Measurements from ENCODE around the gene PRDX2.
"Not testable (repeated sequence)": the region's sequence is repeated elsewhere in the genome, so short reads cannot be mapped to it uniquely, and the experiment has no call there.

Gene PRDX2

DNA sequence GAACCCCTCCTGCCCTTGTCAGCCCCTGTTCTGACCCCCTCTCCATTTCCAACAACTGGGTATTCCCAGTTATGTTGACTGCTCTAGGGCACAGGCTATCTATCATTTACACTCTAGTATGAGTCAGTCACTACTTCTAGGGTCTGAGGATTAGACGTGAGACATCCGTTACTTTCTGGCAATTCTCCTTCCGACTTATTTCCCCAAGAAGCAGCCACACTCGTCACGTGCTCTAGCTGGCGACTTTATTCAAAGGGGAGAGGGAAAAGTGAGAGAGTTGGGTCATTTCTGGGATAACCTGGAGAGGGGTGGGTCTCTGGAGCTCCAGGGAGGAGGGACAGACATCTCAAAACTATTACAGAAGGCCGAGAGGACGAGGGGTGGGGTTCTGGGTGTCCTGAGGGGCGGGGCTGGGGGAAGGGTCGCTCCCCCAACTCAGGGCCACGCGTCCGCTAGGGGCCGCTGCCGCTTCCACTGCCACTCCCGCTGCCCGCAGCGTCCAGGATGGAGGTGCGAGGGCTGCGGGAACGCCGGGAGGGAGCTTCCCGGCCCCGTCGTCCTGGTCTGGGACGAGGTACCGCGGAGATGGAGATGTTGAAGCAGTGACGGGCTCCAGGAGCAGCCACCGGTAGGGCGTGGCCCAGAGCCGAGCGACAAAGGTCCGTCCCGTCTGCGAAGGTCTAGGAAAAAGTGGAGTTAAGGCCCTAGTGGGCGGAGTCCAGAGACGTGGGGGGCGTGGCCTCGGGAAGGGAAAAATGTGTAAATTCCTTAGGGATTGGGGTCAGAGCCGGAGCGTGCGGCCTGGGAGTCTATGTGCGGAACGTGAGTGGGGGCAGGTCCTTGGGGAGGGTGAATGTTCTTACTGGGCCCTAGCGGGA is 23.9 kb upstream of the PRDX2 start:
- DNase-seq, result no peak

GRCh38 chr19:12821761-12822160 is 20.2 kb upstream of the PRDX2 start:
- no peak for DNase-seq

DNA sequence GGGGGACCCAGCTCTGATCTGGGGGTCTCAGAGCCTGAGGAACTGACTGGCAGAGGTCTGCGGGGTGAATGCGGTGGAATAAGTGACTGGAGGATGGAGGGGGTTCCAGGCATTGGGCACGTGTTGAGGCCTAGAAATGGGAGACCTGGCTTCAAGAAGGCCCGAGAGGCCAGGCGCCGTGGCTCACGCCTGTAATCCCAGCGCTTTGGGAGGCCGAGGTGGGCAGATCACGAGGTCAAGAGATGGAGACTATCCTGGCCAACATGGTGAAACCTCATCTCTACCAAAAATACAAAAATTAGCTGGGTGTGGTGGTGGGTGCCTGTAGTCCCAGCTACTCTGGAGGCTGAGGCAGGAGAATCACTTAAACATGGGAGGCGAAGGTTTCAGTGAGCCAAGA is 16.2 kb upstream of the PRDX2 start:
- DNase-seq, result not testable (repeated sequence)

- DNase-seq, result not testable (repeated sequence)
These were observed 15.6 kb upstream of the PRDX2 start for GRCh38 chr19:12817188-12817587.

DNA sequence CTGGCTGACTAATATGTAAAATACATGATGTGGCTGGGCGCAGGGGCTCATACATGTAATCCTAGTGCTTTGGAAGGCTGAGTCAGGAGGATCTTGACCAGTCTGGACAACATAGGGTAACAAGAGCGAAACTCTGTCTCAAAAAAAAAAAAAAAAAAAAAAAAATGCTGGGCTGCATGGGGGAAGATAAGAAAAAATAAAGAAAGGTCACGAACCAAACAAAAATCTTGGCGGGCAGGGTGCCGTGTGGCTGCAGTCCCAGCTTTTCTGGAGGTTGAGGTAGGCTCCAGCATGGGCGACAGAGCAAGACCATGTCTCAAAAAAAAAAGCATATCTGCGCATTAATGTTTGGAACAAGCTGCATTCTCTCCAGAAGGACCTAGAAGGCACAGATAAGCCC is 13.5 kb upstream of the PRDX2 start:
- DNase-seq, result no peak

DNA sequence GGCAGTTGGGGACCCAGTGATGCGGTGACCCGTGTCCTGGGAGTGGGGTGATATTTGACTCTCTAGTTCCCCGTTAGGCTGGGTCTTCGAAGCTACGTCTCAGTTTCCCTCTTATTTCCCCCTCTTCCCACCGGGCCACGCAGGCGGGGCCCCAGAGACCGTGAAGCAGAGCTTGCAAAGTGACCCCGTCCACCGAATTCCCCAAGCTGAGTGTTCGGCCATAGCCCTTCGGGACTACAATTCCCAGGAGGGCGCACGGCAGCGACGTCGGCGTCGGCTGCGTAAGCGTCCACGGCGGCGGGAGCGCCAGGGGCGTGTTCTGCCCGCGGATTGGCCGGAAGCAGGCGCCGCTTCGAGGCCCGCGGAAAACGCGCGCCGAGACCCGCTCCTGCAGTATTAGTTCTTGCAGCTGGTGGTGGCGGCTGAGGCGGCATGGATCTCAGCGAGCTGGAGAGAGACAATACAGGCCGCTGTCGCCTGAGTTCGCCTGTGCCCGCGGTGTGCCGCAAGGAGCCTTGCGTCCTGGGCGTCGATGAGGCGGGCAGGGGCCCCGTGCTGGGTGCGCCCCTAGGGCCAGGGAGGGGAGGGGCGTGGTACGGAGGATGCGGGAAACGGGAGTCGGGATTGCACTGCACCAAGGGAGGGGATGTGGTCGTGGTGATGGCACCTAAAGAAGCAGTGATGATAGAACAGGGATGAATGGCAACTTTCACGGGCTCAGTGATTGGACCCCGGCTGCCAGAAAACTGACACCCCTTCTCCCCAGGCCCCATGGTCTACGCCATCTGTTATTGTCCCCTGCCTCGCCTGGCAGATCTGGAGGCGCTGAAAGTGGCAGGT is 4.9 kb upstream of the PRDX2 start, which contains the start of gene RNASEH2A:
RNASEH2A (plus strand) TSS at position 343 of the 840 bp plus-strand sequence; CDS start at position 433, 90 bp downstream.
- peak; percentile 89 for DNase-seq

- DNase-seq, result no peak
These were observed 2.5 kb upstream of the PRDX2 start for GRCh38 chr19:12804051-12804450.

- DNase-seq, result no peak
These were observed 887 bp upstream of the PRDX2 start for GRCh38 chr19:12802267-12803106.

DNA sequence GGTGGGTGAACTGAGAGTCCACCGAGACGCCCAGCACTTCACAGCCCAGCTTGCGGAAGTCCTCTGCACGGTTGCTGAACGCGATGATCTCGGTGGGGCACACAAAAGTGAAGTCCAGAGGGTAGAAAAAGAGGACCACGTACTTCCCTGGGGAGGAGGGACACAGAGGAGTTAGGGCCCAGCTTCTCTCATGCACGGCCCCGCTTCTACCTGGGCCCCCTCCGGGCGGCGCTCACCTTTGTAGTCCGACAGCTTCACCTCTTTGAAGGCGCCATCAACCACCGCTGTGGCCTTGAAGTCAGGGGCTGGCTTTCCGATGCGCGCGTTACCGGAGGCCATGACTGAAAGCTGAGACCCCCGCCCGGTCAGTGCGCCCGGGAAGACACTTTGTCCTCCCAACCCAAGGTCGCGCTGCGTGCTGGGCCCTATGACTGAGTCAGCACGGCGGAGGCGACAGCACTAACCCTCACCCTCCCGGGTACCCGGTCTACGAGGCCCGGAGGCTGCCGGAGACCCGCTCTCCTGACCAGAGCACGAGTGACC is 606 bp downstream of the PRDX2 start:
- peak; percentile 15 for DNase-seq

DNA sequence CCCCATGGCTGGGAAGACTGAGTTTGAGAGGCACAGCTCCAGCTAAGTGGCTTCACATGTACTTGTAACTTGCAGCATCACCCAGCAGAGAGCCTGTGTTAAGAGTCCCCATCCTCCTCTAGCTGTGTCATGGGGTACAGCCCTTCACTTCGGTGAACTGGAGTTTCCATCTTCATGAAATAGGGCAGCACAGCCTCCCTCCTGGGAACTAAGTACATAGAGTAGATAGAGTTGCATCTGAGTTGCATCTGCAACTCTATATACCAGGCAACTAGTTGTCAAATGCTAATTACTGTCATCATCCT is 1.2 kb downstream of the PRDX2 start:
- no peak for DNase-seq

- no peak for DNase-seq
These were observed 1.7 kb downstream of the PRDX2 start for GRCh38 chr19:12799742-12800465.

DNA sequence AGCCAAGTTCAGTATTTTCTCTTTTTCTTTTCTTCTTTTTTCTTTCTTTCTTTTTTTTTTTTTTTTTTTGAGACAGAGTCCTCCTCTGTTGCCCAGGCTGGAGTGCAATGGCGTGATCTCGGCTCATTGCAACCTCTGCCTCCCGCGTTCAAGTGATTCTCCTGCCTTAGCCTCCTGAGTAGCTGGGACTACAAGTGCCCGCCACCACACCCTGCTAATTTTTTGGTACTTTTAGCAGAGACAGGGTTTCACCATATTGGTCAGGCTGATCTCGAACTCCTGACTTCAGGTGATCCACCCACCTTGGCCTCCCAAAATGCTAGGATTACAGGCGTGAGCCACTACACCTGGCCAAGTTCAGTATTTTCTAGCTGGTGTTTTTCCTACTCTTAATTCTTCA is 4.0 kb downstream of the PRDX2 start:
- not testable (repeated sequence) for DNase-seq

GRCh38 chr19:12797141-12797587 is 4.4 kb downstream of the PRDX2 start:
- no peak for DNase-seq

GRCh38 chr19:12796146-12797071 is 5.2 kb downstream of the PRDX2 start:
- DNase-seq, result peak; percentile 83

DNA sequence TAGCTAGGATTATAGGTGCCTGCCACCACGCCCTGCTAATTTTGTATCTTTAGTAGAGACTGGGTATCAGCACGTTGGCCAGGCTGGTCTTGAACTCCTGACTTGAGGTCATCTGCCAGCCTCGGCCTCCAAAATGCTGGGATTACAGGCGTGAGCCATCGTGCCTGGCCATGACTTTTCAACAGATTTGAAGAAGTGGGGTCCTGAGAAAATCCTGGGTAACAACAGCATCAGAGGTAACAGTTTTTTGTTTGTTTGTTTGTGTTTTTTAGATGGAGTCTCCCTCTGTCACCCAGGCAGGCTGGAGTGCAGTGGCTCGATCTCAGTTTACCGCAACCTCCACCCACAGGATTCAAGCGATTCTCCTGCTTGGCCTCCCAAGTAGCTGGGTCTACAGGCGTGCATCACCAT is 6.6 kb downstream of the PRDX2 start:
- DNase-seq, result no peak

- DNase-seq, result no peak
These were observed 7.2 kb downstream of the PRDX2 start for GRCh38 chr19:12794196-12794941.

DNA sequence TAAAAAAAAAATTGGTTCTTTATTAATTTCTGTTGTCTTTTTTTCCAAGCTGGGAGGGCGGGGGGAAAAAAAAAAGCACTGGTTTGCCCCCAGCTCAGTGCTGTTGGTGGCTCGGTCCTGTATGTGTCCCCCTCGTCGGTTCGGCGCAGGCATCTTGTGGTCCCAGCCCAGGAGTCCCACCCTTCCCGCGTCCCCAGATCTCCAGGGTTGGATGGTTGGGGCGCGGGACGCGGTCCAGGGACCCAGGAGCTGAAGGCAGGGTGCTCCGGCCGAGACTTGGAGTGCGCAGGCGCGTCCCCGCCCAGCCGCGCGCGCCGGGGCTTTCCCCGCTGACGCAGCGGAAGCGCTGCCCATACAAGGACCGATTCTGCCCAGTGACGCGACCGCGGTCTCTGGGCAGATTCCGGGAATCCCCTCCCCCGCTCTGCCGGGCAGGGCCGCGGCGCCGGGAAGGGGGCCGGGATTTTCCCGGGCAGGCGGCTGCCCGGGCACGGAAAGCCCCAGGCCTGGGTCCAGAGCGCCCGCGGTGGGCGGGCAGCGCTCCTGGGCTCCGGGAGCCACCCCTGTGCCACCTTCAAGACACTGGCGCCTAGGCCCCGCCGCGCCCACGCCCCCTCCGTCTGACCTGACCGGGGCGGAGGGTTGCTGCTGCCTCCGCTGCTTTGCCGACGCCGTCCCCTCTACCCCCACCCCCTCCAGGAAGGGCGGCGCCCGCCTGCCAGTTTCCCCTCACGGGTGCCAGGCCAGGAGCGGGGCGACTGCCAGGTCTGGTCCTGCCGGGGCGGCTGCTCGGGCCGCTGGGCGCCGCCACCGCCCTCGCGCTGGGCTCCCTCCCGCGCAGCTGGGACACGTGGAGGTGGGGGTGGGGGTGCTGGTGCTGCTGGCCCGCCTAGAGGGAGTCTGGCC is 8.1 kb downstream of the PRDX2 start:
- DNase-seq, result peak; percentile 92

DNA sequence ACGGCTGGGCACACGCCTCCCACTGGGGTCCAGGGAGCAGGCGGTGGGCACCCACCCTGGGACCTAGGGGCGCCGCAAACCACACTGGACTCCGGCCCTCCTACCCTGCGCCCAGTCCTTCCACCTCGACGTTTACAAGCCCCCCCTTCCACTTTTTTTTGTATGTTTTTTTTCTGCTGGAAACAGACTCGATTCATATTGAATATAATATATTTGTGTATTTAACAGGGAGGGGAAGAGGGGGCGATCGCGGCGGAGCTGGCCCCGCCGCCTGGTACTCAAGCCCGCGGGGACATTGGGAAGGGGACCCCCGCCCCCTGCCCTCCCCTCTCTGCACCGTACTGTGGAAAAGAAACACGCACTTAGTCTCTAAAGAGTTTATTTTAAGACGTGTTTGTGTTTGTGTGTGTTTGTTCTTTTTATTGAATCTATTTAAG is 8.7 kb downstream of the PRDX2 start:
- DNase-seq, result peak; percentile 68

All from OCI-M1 (cell line).